Suppressor macrophage (primary cell): ENCODE measurements around the gene ASCL2.

Experiments
- DNase-seq, 4 experiments: peaks; one replicate each; pipeline ENCODE4 v3.0.0-alpha.2; 2020 to 2022

The ASCL2 gene

GRCh38 chr11:2271327-2272227, 1.2 kb upstream of the ASCL2 start:
- DNase-seq: no peak

- DNase-seq: peak; percentile 72 to 90 (median 82)
Measured at GRCh38 chr11:2271077-2271326, 614 bp upstream of the ASCL2 start.

- peak; percentile 32 to 76 (median 62) for DNase-seq
Measured at GRCh38 chr11:2269601-2270321, 627 bp downstream of the ASCL2 start.

- peak; percentile 71 to 88 (median 82) for DNase-seq
Measured at GRCh38 chr11:2268729-2269600, 1.4 kb downstream of the ASCL2 start.

- DNase-seq: no peak
Measured at GRCh38 chr11:2267851-2268728, 2.3 kb downstream of the ASCL2 start.

GRCh38 chr11:2267306-2267850, 3.0 kb downstream of the ASCL2 start:
- DNase-seq: no peak

GRCh38 chr11:2266586-2267305, 3.6 kb downstream of the ASCL2 start:
- DNase-seq: no peak

GRCh38 chr11:2265854-2266585, 4.4 kb downstream of the ASCL2 start:
- no peak for DNase-seq

- DNase-seq: peak; percentile 75 to 90 (median 85)
Measured at GRCh38 chr11:2265396-2265795, 5.0 kb downstream of the ASCL2 start.

GRCh38 chr11:2264366-2265053, 5.9 kb downstream of the ASCL2 start:
- no peak for DNase-seq

- DNase-seq: no peak
Measured at GRCh38 chr11:2263724-2264360, 6.5 kb downstream of the ASCL2 start.

- no peak for DNase-seq
Measured at GRCh38 chr11:2263071-2263565, 7.3 kb downstream of the ASCL2 start.

- no peak for DNase-seq
Measured at GRCh38 chr11:2262301-2263070, 7.9 kb downstream of the ASCL2 start.

- no peak for DNase-seq
Measured at GRCh38 chr11:2261436-2262230, 8.8 kb downstream of the ASCL2 start.

- no peak for DNase-seq
Measured at GRCh38 chr11:2260491-2261364, 9.7 kb downstream of the ASCL2 start.

- DNase-seq: no peak
Measured at GRCh38 chr11:2259897-2260451, 10.4 kb downstream of the ASCL2 start.
